ENCODE measurements around the gene CCDC116.

DNA sequence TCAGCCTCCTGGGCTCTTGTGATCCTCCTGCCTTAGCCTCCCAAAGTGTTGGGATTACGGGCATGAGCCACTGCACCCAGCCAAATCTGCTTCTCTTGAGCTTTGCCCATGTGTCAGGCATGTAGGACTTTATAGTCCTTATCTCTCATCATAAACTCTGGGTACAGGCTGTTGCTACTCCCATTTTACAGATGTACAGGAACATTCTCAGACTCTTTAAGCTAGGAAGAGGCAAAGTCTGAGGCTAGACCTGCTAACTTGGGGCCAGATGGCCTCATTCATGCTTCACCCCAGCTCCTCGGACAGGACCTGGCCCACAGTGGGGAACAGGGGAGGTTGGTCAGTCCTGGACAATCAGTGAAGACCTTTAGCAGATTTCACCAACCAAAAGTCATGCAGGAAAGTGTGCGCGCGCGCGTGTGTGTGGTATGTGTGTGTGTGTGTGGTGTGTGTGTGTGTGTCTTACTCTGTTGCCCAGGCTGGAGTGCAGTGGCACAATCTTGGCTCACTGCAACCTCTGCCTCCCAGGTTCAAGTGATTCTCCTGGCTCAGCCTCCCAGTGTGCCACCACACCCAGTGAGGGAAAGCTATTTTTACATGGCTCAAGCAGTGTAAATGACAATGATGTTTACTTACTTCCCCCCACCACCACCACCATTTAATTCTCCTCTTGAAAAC is 26.5 kb upstream of the CCDC116 start:
- TF ChIP-seq, protein P1, sequence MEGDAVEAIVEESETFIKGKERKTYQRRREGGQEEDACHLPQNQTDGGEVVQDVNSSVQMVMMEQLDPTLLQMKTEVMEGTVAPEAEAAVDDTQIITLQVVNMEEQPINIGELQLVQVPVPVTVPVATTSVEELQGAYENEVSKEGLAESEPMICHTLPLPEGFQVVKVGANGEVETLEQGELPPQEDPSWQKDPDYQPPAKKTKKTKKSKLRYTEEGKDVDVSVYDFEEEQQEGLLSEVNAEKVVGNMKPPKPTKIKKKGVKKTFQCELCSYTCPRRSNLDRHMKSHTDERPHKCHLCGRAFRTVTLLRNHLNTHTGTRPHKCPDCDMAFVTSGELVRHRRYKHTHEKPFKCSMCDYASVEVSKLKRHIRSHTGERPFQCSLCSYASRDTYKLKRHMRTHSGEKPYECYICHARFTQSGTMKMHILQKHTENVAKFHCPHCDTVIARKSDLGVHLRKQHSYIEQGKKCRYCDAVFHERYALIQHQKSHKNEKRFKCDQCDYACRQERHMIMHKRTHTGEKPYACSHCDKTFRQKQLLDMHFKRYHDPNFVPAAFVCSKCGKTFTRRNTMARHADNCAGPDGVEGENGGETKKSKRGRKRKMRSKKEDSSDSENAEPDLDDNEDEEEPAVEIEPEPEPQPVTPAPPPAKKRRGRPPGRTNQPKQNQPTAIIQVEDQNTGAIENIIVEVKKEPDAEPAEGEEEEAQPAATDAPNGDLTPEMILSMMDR (IDR thresholded peaks at IDR 0.05): no peak
- no peak for TF ChIP-seq EP300 (IDR thresholded peaks at IDR 0.05)

All from tibial nerve (tissue), 4 donors.